ENCODE results near the gene EMSY.
"Not testable (repeated sequence)": the region's sequence is repeated elsewhere in the genome, so short reads cannot be mapped to it uniquely, and the experiment has no call there.

EMSY gene

GRCh38 chr11:76578654-76579055 is 133.8 kb downstream of the EMSY start:
- peak; percentile 26 for DNase-seq (ENCODE audit: low read depth)
- TF ChIP-seq CTCF (conservative IDR thresholded peaks at IDR 0.05; ENCODE audit: control insufficient read depth, insufficient read depth, low read depth, low read length), result no peak
- no peak overlapping the region for H3K4me3 ChIP-seq (ENCODE audit: control insufficient read depth, low read depth, low read length)

- TF ChIP-seq CTCF (conservative IDR thresholded peaks at IDR 0.05; ENCODE audit: control insufficient read depth, insufficient read depth, low read depth, low read length), result peak; percentile 32
- DNase-seq (ENCODE audit: low read depth), result peak; percentile 65
Observed at GRCh38 chr11:76579056-76579751, 134.4 kb downstream of the EMSY start.

GRCh38 chr11:76579752-76580151 is 134.9 kb downstream of the EMSY start:
- TF ChIP-seq CTCF (conservative IDR thresholded peaks at IDR 0.05; ENCODE audit: control insufficient read depth, insufficient read depth, low read depth, low read length), result no peak
- no peak for DNase-seq (ENCODE audit: low read depth)

More at GRCh38 chr11:76579056-76579751, 134.4 kb downstream of the EMSY start:
- H3K4me3 ChIP-seq (ENCODE audit: control insufficient read depth, low read depth, low read length), result no peak overlapping the region

GRCh38 chr11:76582471-76582870 is 137.7 kb downstream of the EMSY start:
- not testable (repeated sequence) for DNase-seq (ENCODE audit: low read depth); H3K4me3 ChIP-seq (ENCODE audit: control insufficient read depth, low read depth, low read length)

More at GRCh38 chr11:76579752-76580151, 134.9 kb downstream of the EMSY start:
- H3K4me3 ChIP-seq (ENCODE audit: control insufficient read depth, low read depth, low read length), result no peak overlapping the region

GRCh38 chr11:76587820-76588454 is 143.1 kb downstream of the EMSY start:
- TF ChIP-seq CTCF (conservative IDR thresholded peaks at IDR 0.05; ENCODE audit: control insufficient read depth, insufficient read depth, low read depth, low read length), result no peak
- no peak for DNase-seq (ENCODE audit: low read depth)
- H3K4me3 ChIP-seq (ENCODE audit: control insufficient read depth, low read depth, low read length), result no peak overlapping the region

GRCh38 chr11:76588455-76589325 is 143.9 kb downstream of the EMSY start:
- H3K4me3 ChIP-seq (ENCODE audit: control insufficient read depth, low read depth, low read length), result no peak overlapping the region
- TF ChIP-seq CTCF (conservative IDR thresholded peaks at IDR 0.05; ENCODE audit: control insufficient read depth, insufficient read depth, low read depth, low read length), result no peak
- DNase-seq (ENCODE audit: low read depth), result no peak

GRCh38 chr11:76589477-76589876 is 144.7 kb downstream of the EMSY start:
- H3K4me3 ChIP-seq (ENCODE audit: control insufficient read depth, low read depth, low read length), result no peak overlapping the region
- TF ChIP-seq CTCF (conservative IDR thresholded peaks at IDR 0.05; ENCODE audit: control insufficient read depth, insufficient read depth, low read depth, low read length), result no peak
- DNase-seq (ENCODE audit: low read depth), result no peak

All from fibroblast of mammary gland (primary cell).